ENCODE data around the gene ERN2. TPM values are rescaled to one million over a fixed set of nuclear protein-coding genes. Genes with fewer than 3 reads are reported as not detected.

Gene ERN2
- total and polyA plus RNA-seq, 2 of the 13 experiments (the other 11 are each of a cell fraction or from before 2014, with no cell fraction given): 2.2 to 3.5 TPM

GRCh38 chr16:23678430-23679273 lies 34.4 kb downstream of the ERN2 start, which contains the start of gene PLK1 (continued):
- TF ChIP-seq HINFP (CRISPR knock-in tag; IDR thresholded peaks at IDR 0.05; ENCODE audit: low read depth): no peak; the same call in 1 of the 2 replicates
- no peak for TF ChIP-seq ZNF180 (CRISPR knock-in tag; IDR thresholded peaks at IDR 0.05; ENCODE audit: borderline replicate concordance, low read depth)
- TF ChIP-seq ZFP1 (CRISPR knock-in tag; IDR thresholded peaks at IDR 0.05): 0 out of 2 replicates have a peak, but pooled peaks have one; percentile 44
- no peak for TF ChIP-seq ZNF652 (CRISPR knock-in tag; IDR thresholded peaks at IDR 0.05; ENCODE audit: borderline replicate concordance, low read depth)
- peak; percentile 99 for TF ChIP-seq HBP1 (CRISPR knock-in tag; IDR thresholded peaks at IDR 0.05; ENCODE audit: low read depth)
- TF ChIP-seq HIVEP1 (CRISPR knock-in tag; IDR thresholded peaks at IDR 0.05): peak; percentile 82; the same call in 1 of the 2 replicates
- TF ChIP-seq THAP11 (CRISPR knock-in tag; IDR thresholded peaks at IDR 0.05): peak; percentile 78; the same call in 1 of the 2 replicates
- TF ChIP-seq ZNF609 (CRISPR knock-in tag; IDR thresholded peaks at IDR 0.05; ENCODE audit: borderline replicate concordance): peak; percentile 82
- peak; percentile 31; the same call in 1 of the 2 replicates for TF ChIP-seq ZNF709 (CRISPR knock-in tag; IDR thresholded peaks at IDR 0.05)
- peak; percentile 32; the same call in 1 of the 2 replicates for TF ChIP-seq FOSL2 (CRISPR knock-in tag; IDR thresholded peaks at IDR 0.05)
- no peak for TF ChIP-seq ZSCAN30 (CRISPR knock-in tag; IDR thresholded peaks at IDR 0.05)
- TF ChIP-seq MBNL3 (CRISPR knock-in tag; conservative IDR thresholded peaks at IDR 0.05): no peak
- no peak; the same call in 1 of the 2 replicates for TF ChIP-seq TBP (CRISPR knock-in tag; IDR thresholded peaks at IDR 0.05)
- TF ChIP-seq BCLAF1 (IDR thresholded peaks at IDR 0.05): no peak
- TF ChIP-seq MED13 (CRISPR knock-in tag; IDR thresholded peaks at IDR 0.05): 0 out of 2 replicates have a peak, but pooled peaks have one; percentile 40
- peak; percentile 99 for TF ChIP-seq MXD4 (CRISPR knock-in tag; IDR thresholded peaks at IDR 0.05)
- TF ChIP-seq ZNF234 (CRISPR knock-in tag; conservative IDR thresholded peaks at IDR 0.05): 0 out of 2 replicates have a peak, but pooled peaks have one; percentile 49
- no peak for TF ChIP-seq HDAC6 (IDR thresholded peaks at IDR 0.05; ENCODE audit: low read depth, low read length)
- 0 out of 2 replicates have a peak, but pooled peaks have one; percentile 40 for TF ChIP-seq FOXJ3 (CRISPR knock-in tag; IDR thresholded peaks at IDR 0.05; ENCODE audit: borderline replicate concordance)

All from HepG2 (cell line).